Measurements from ENCODE around the gene FXYD6. TPM values are rescaled to one million over a fixed set of nuclear protein-coding genes. Genes with fewer than 3 reads are reported as not detected.
A peak's percentile ranks its signal among the peaks of the same experiment; 100 is the strongest.

The FXYD6 gene
- total RNA-seq, 1 experiment from 2014 or later, result 1.0 TPM

- POLR2A ChIA-PET, result no interaction called here
- CTCF ChIA-PET, result no interaction called here
- Histone ChIP-seq H3K36me3 (ENCODE audit: control insufficient read depth, insufficient read depth, low read length) (no peaks in the 10 kb centered on the region), H3K4me3 (ENCODE audit: low read depth, low read length) (peak within 1 kb of the TSS; percentile 38), H3K4me1 (peaks cover 18% of the 10 kb centered on the region), H3K9me3 (no peaks in the 10 kb centered on the region), H3K27me3 (replicated peaks; ENCODE audit: control insufficient read depth, insufficient read depth, low read length) (peaks cover 10% of the 10 kb centered on the region)
- no peak within 1 kb of the TSS for H3K27ac Mint-ChIP-seq (ENCODE audit: unreplicated experiment)
- no peak for TF ChIP-seq CTCF (IDR thresholded peaks at IDR 0.05; ENCODE audit: insufficient read depth in 1 of 2, low read depth in 1 of 2, low read length in 1 of 2, severe bottlenecking in 1 of 2, unreplicated experiment in 1 of 2)
- intact Hi-C loops (cut with micrococcal nuclease; ENCODE audit: unreplicated experiment), result loop anchor here (5.0 kb wide), 1 partner anchor 1650 kb away; no protein-coding TSS in a partner anchor
- peaks cover 9% of the 10 kb centered on the region for H3K4me1 Mint-ChIP-seq (ENCODE audit: low read depth, unreplicated experiment)
- no peaks in the 10 kb centered on the region for H3K36me3 Mint-ChIP-seq (ENCODE audit: insufficient read depth, unreplicated experiment)
- BruUV-seq (replicated peaks), result no TSS peak
- peak within 1 kb of the TSS; percentile 41 for H3K4me3 Mint-ChIP-seq (ENCODE audit: unreplicated experiment)
- peak in 1 of 2 experiments; percentile 46 for DNase-seq
- no peaks in the 10 kb centered on the region for H3K9me3 Mint-ChIP-seq (ENCODE audit: unreplicated experiment)
- H3K27me3 Mint-ChIP-seq (ENCODE audit: insufficient read depth, unreplicated experiment), result peaks cover 29% of the 10 kb centered on the region
Observed at GRCh38 chr11:117796872-117797529, 79.5 kb downstream of the FXYD6 start, which contains the start of gene DSCAML1. Gene DSCAML1, minus strand, starts transcription at chr11:117797216. Its CDS starts 137 bp downstream, at chr11:117797079.

GRCh38 chr11:117796456-117796871 is 80.0 kb downstream of the FXYD6 start:
- Histone ChIP-seq H3K36me3 (ENCODE audit: control insufficient read depth, insufficient read depth, low read length) (no peaks in the 10 kb centered on the region), H3K4me1 (peaks cover 18% of the 10 kb centered on the region), H3K27me3 (replicated peaks; ENCODE audit: control insufficient read depth, insufficient read depth, low read length) (peaks cover 10% of the 10 kb centered on the region), H3K9me3 (no peaks in the 10 kb centered on the region), H3K4me3 (ENCODE audit: low read depth, low read length) (peak overlapping the region; percentile 38)
- Mint-ChIP-seq H3K27ac (ENCODE audit: unreplicated experiment) (no peak overlapping the region), H3K36me3 (ENCODE audit: insufficient read depth, unreplicated experiment) (no peaks in the 10 kb centered on the region), H3K4me3 (ENCODE audit: unreplicated experiment) (peak overlapping the region; percentile 41), H3K9me3 (ENCODE audit: unreplicated experiment) (no peaks in the 10 kb centered on the region), H3K4me1 (ENCODE audit: low read depth, unreplicated experiment) (peaks cover 9% of the 10 kb centered on the region), H3K27me3 (ENCODE audit: insufficient read depth, unreplicated experiment) (peaks cover 32% of the 10 kb centered on the region)
- intact Hi-C loops (cut with micrococcal nuclease; ENCODE audit: unreplicated experiment), result loop anchor here (5.0 kb wide), 1 partner anchor 1651 kb away; no protein-coding TSS in a partner anchor
- TF ChIP-seq CTCF (IDR thresholded peaks at IDR 0.05; ENCODE audit: insufficient read depth in 1 of 2, low read depth in 1 of 2, low read length in 1 of 2, severe bottlenecking in 1 of 2, unreplicated experiment in 1 of 2), result no peak
- POLR2A ChIA-PET, result no interaction called here
- no peak for DNase-seq
- CTCF ChIA-PET, result no interaction called here
- no TSS peak for BruUV-seq (replicated peaks)

- H3K27me3 ChIP-seq (replicated peaks; ENCODE audit: control insufficient read depth, insufficient read depth, low read length), result peaks cover 12% of the 10 kb centered on the region
- Mint-ChIP-seq H3K9me3 (ENCODE audit: unreplicated experiment) (no peaks in the 10 kb centered on the region), H3K27ac (ENCODE audit: unreplicated experiment) (no peak overlapping the region), H3K4me3 (ENCODE audit: unreplicated experiment) (peak overlapping the region; percentile 41), H3K36me3 (ENCODE audit: insufficient read depth, unreplicated experiment) (no peaks in the 10 kb centered on the region), H3K27me3 (ENCODE audit: insufficient read depth, unreplicated experiment) (peaks cover 33% of the 10 kb centered on the region), H3K4me1 (ENCODE audit: low read depth, unreplicated experiment) (peaks cover 9% of the 10 kb centered on the region)
- H3K36me3 ChIP-seq (ENCODE audit: control insufficient read depth, insufficient read depth, low read length), result no peaks in the 10 kb centered on the region
- H3K4me1 ChIP-seq, result peaks cover 18% of the 10 kb centered on the region
- H3K4me3 ChIP-seq (ENCODE audit: low read depth, low read length), result peak overlapping the region; percentile 38
- no TSS peak for BruUV-seq (replicated peaks)
- intact Hi-C loops (cut with micrococcal nuclease; ENCODE audit: unreplicated experiment), result loop anchor here (5.0 kb wide), 1 partner anchor 1651 kb away; no protein-coding TSS in a partner anchor
- no peaks in the 10 kb centered on the region for H3K9me3 ChIP-seq
- no peak for TF ChIP-seq CTCF (IDR thresholded peaks at IDR 0.05; ENCODE audit: insufficient read depth in 1 of 2, low read depth in 1 of 2, low read length in 1 of 2, severe bottlenecking in 1 of 2, unreplicated experiment in 1 of 2)
- ChIA-PET CTCF (interaction anchor here (0.7 kb wide), 1 partner anchor 37 kb away, joined by 3 read pairs; no protein-coding TSS in a partner anchor), POLR2A (no interaction called here)
- no peak for DNase-seq
Observed at GRCh38 chr11:117795638-117796455, 80.6 kb downstream of the FXYD6 start.

Data from Caco-2 (cell line).